ENCODE measurements around the gene GALNT3. TPM values are rescaled to one million over a fixed set of nuclear protein-coding genes. Genes with fewer than 3 reads are reported as not detected.

Gene GALNT3
- total RNA-seq, 4 donors from 2014 or later, result 0.94 to 8.4 (median 3.1) TPM

DNA sequence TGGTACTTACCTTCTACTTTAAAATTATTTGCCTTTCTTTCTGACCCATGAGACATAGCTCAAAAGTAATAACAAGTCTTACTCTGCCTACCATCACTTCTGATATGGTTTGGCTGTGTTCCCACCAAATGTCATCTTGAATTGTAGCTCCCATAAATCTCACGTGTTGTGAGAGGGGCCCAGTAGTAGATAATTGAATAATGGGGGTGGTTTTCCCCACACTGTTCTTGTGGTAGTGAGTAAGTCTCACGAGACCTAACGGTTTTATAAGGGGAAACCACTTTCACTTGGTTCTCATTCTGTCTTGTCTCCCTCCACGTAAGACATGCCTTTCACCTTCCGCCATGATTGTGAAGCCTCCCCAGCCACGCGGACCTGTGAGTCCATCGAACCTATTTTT, 47.5 kb downstream of the GALNT3 start:
- H3K9me3 ChIP-seq, result no peaks in the 10 kb centered on the region
- no peaks in the 10 kb centered on the region for H3K36me3 ChIP-seq
- TF ChIP-seq EP300 (IDR thresholded peaks at IDR 0.05) (no peak), POLR2A (IDR thresholded peaks at IDR 0.05) (no peak), POLR2AphosphoS5 (IDR thresholded peaks at IDR 0.05) (no peak)
- TF ChIP-seq, protein P1, sequence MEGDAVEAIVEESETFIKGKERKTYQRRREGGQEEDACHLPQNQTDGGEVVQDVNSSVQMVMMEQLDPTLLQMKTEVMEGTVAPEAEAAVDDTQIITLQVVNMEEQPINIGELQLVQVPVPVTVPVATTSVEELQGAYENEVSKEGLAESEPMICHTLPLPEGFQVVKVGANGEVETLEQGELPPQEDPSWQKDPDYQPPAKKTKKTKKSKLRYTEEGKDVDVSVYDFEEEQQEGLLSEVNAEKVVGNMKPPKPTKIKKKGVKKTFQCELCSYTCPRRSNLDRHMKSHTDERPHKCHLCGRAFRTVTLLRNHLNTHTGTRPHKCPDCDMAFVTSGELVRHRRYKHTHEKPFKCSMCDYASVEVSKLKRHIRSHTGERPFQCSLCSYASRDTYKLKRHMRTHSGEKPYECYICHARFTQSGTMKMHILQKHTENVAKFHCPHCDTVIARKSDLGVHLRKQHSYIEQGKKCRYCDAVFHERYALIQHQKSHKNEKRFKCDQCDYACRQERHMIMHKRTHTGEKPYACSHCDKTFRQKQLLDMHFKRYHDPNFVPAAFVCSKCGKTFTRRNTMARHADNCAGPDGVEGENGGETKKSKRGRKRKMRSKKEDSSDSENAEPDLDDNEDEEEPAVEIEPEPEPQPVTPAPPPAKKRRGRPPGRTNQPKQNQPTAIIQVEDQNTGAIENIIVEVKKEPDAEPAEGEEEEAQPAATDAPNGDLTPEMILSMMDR (IDR thresholded peaks at IDR 0.05), result no peak
- WGBS, 2 donors (ENCODE audit: low coverage in 1 of 2), result 80 to 84% methylated on average over 4 to 8 of the region's 8 CpGs
- ATAC-seq, result no peak
- H3K4me3 ChIP-seq, result no peak overlapping the region
- H3K27me3 ChIP-seq, result no peaks in the 10 kb centered on the region
- H3K27ac ChIP-seq, result no peak overlapping the region
- H3K4me1 ChIP-seq, result no peaks in the 10 kb centered on the region

DNA sequence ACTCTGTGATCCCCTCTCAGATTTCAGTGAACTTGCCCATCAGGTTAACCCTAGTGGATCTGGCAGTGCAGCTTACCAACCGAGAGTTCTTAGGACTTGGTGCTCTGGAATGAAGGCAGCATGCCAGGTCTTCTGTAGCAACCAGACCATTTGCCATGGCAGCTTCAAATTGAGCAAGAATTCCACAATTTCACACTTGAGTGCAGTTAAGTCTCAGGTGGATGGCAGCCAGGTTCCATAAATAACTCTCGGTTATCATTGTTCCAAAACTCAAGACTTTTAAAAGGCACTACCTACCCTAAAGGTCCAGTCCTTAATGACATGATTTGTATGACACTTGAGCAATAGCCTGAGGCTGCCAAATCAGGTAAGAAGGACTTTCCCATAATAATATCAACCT, 48.1 kb downstream of the GALNT3 start:
- no peaks in the 10 kb centered on the region for H3K4me1 ChIP-seq
- H3K36me3 ChIP-seq, result no peaks in the 10 kb centered on the region
- H3K27ac ChIP-seq, result no peak overlapping the region
- H3K4me3 ChIP-seq, result no peak overlapping the region
- no peak for ATAC-seq
- no peaks in the 10 kb centered on the region for H3K27me3 ChIP-seq
- H3K9me3 ChIP-seq, result no peaks in the 10 kb centered on the region
- 50 to 57% methylated on average over 1 to 2 of the region's 2 CpGs for WGBS, 2 donors (ENCODE audit: low coverage in 1 of 2)
- TF ChIP-seq POLR2AphosphoS5 (IDR thresholded peaks at IDR 0.05), result no peak
- no peak for TF ChIP-seq EP300 (IDR thresholded peaks at IDR 0.05)
- TF ChIP-seq, protein P1 (IDR thresholded peaks at IDR 0.05), result no peak
- TF ChIP-seq POLR2A (IDR thresholded peaks at IDR 0.05), result no peak

DNA sequence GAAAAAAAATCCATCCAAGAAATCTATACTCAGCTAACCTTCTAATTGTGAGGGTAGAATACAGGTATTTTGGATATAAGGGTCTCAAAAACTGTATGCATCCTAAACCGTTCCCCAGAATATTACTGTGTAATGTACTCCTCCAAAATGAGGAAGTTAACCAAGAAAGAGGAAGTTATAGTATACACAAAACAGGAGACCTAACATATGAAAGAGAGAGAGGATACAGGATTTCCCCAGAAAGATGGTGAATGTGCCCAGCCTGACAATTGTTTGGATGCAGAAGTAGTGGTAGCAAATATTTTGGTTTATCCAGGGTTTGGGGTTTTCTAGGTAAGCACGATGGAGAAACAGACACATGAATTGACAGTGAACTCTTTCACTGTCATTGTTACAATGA, 50.6 kb downstream of the GALNT3 start:
- Histone ChIP-seq H3K27me3 (no peaks in the 10 kb centered on the region), H3K9me3 (no peaks in the 10 kb centered on the region), H3K4me1 (no peaks in the 10 kb centered on the region), H3K36me3 (no peaks in the 10 kb centered on the region), H3K4me3 (no peak overlapping the region), H3K27ac (no peak overlapping the region)
- no peak for ATAC-seq
- TF ChIP-seq POLR2AphosphoS5 (IDR thresholded peaks at IDR 0.05), result no peak
- no peak for TF ChIP-seq POLR2A (IDR thresholded peaks at IDR 0.05)
- TF ChIP-seq, protein P1 (IDR thresholded peaks at IDR 0.05), result no peak
- no peak for TF ChIP-seq EP300 (IDR thresholded peaks at IDR 0.05)
- WGBS, 2 donors (ENCODE audit: low coverage in 1 of 2), result 57 to 74% methylated on average over 2 of the region's 2 CpGs

DNA sequence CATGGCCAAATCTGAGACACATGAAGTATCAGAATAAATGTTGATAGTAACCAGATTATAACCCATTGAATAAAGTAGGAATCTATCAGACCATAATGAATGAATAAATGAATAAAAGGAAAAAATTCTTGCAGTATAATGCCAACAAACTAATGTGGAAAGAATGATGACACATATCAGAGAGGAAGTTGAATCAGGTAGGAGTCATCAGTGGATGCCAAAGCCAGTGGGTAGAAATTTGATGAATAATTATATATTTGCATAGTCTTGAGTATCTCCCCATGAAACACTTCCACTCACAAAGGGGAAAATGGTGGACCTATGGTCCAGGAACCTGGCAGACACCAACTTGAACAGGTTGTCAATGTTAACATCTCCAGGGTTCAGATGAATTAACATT, 68.6 kb downstream of the GALNT3 start:
- Histone ChIP-seq H3K36me3 (no peaks in the 10 kb centered on the region), H3K27ac (no peak overlapping the region), H3K27me3 (no peaks in the 10 kb centered on the region), H3K4me1 (no peaks in the 10 kb centered on the region), H3K4me3 (no peak overlapping the region), H3K9me3 (no peaks in the 10 kb centered on the region)
- TF ChIP-seq EP300 (IDR thresholded peaks at IDR 0.05) (no peak), POLR2A (IDR thresholded peaks at IDR 0.05) (no peak), POLR2AphosphoS5 (IDR thresholded peaks at IDR 0.05) (no peak)
- TF ChIP-seq, protein P1 (IDR thresholded peaks at IDR 0.05), result no peak
- no peak for ATAC-seq

DNA sequence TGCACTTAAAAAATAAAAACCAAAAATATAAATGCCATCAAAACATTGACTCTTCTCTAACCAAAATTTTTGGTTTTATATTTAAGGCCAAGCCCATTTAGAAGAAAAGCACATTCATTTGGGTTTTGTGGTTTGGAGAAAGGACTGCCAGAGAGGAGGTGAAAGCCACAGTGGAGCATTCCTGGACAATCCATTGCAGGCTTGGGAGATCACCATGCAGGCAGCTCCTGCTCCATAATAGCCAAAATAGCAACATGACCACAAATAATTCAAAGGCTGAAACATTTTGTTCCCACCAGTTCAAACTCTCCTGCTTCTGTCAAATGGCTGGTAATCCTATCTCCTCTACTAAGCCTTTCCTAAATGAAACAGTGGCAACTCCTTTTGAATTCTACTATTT, 73.5 kb downstream of the GALNT3 start:
- no peaks in the 10 kb centered on the region for H3K27me3 ChIP-seq
- no peak for ATAC-seq
- no peaks in the 10 kb centered on the region for H3K36me3 ChIP-seq
- no peaks in the 10 kb centered on the region for H3K9me3 ChIP-seq
- TF ChIP-seq EP300 (IDR thresholded peaks at IDR 0.05) (no peak), POLR2AphosphoS5 (IDR thresholded peaks at IDR 0.05) (no peak), POLR2A (IDR thresholded peaks at IDR 0.05) (no peak)
- TF ChIP-seq, protein P1 (IDR thresholded peaks at IDR 0.05), result no peak
- no peak overlapping the region for H3K27ac ChIP-seq
- H3K4me1 ChIP-seq, result no peaks in the 10 kb centered on the region
- H3K4me3 ChIP-seq, result no peak overlapping the region
